Ovary (tissue), 9 donors: ENCODE results near the gene CTNND2. TPM values are rescaled to one million over a fixed set of nuclear protein-coding genes. Genes with fewer than 3 reads are reported as not detected.

Source experiments
- DNase-seq, 5 donors: peaks; one replicate each; pipeline ENCODE4 v3.0.0-alpha.2; 2019 to 2020
- H3K27ac ChIP-seq, 2 donors: fragments of 200-600 bp; one replicate each; pipeline versions ENCODE4 v1.5.1 to v1.8.0; 2019 to 2022
- H3K27me3 ChIP-seq: fragments of 200-600 bp; one replicate; pipeline ENCODE4 v1.8.0; 2022
- H3K36me3 ChIP-seq: fragments of 200-600 bp; sonication (generic); one replicate; pipeline ENCODE4 v1.5.1; 2019
- H3K4me1 ChIP-seq: one replicate; pipeline ENCODE4 v1.8.1; 2013; ENCODE audit warnings: mild to moderate bottlenecking, moderate library complexity; ENCODE audit not compliant: insufficient read depth
- H3K4me3 ChIP-seq: fragments of 200-600 bp; sonication (generic); one replicate; pipeline ENCODE4 v1.5.1; 2017
- H3K9me3 ChIP-seq, 2 donors: fragments of 200-600 bp in 1 of 2; sonication (generic) in 1 of 2; one replicate each; pipeline versions ENCODE4 v1.5.1 to v1.8.1; 2013 to 2019; ENCODE audit warnings: mild to moderate bottlenecking in 1 of 2, moderate library complexity in 1 of 2
- EP300 ChIP-seq: sonication (generic); formaldehyde crosslinking; IDR thresholded peaks from one replicate; pipeline ENCODE4 v1.6.1; 2017; ENCODE audit warnings: antibody characterized with exemption
- POLR2A ChIP-seq: fragments of 450-650 bp; IDR thresholded peaks from one replicate; pipeline ENCODE4 v1.6.1; 2017; ENCODE audit warnings: antibody characterized with exemption, mild to moderate bottlenecking, moderate library complexity
- WGBS, 3 donors: extraction: QIAGEN DNeasy Blood & Tissue Kit in 1 of 3; methylation state at CpG; one replicate each; pipeline versions ENCODE4 v1.1.5 to v1.1.7; 2013 to 2017; 5-methylcytosine and 5-hydroxymethylcytosine counted together
- intact Hi-C, 4 donors: fragments of 100-400 bp; cut with DNase I; formaldehyde crosslinking; loops; one replicate each; pipeline versions ENCODE4 v1.11.0 to v1.15.1; 2022 to 2023
- polyA plus RNA-seq, 2 donors: library from polyadenylated mRNA; stranded (reverse); fragments of 200-250 nt in 1 of 2; fragments of 350-450 nt in 1 of 2; fragmentation: Illumina TruSeq in 1 of 2; extraction: RNeasy Lipid Tissue Mini Kit (QIAGEN cat#74804) in 1 of 2; gene quantifications; one replicate each; pipeline ENCODE4 v1.2.3, GENCODE V29; 2013 to 2014
- total RNA-seq, 7 donors: library from RNA; depleted of rRNA in 2 of 7; stranded (reverse); fragments of >200 nt in 2 of 7; fragmentation: NEBNext Ultra II Directional in 3 of 7; extraction: Animal tissue kit (Norgen Biotek cat#: 25700) in 3 of 7; gene quantifications; one replicate each; pipeline versions ENCODE4 v1.1.0 to v1.2.4, GENCODE V29; 2016 to 2023
- TF ChIP-seq, protein P1 (sequence below), 3 donors: fragments of 450-650 bp in 2 of 3; fragments of 200-600 bp in 1 of 3; IDR thresholded peaks; one replicate each; pipeline versions ENCODE4 v1.5.1 to v1.8.0; 2016 to 2022; ENCODE audit warnings: antibody characterized with exemption in 3 of 3, mild to moderate bottlenecking in 1 of 3
- donor health status: DM: no; HTN: no; CAD: no; lungs with moderate emphysema.
- donor health status: DM: no; HTN: no; CAD: no.
- donor health status: Bipolar disorder and iron deficiency.
- donor health status: DM: yes; HTN: yes; CAD: no.
- donor health status: DM: no; HTN: no; CAD: no.
- donor health status: DM: yes; HTN: yes; CAD: no.

Gene CTNND2
- total and polyA plus RNA-seq, 9 donors: 0.52 to 13.2 (median 2.3) TPM

DNA sequence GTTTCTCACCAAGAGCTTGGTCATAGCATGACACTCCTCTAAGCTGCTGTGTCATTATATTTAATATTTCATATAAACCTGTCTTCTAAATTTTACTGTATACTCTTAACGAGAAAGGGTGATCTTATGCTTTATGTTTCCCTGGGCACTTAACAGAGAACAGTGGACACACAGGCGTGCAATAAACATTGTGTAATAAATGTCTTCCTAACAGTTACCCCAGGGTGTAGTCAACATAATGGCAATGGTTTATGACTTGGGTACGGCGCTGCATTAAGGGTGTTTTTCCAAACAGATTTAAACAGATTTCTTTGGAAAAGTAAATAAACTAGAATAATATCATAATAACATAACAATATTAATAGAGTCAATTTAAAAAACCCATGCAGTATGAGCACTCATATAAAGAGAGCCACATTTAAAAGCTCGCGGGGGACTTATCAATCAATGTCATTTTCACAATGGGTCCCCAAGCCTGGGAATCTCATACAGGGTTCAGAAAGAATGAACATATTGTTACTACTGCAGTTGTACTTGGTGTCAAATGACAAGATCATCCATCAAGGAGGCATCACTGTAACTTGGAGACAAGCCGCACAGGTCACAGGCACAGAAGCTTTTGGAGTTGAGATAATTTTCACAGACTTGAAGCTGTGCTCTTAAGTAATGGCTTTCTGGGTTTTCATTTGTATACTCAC lies 376.4 kb downstream of the CTNND2 start:
- TF ChIP-seq EP300: no peak
- TF ChIP-seq, protein P1, sequence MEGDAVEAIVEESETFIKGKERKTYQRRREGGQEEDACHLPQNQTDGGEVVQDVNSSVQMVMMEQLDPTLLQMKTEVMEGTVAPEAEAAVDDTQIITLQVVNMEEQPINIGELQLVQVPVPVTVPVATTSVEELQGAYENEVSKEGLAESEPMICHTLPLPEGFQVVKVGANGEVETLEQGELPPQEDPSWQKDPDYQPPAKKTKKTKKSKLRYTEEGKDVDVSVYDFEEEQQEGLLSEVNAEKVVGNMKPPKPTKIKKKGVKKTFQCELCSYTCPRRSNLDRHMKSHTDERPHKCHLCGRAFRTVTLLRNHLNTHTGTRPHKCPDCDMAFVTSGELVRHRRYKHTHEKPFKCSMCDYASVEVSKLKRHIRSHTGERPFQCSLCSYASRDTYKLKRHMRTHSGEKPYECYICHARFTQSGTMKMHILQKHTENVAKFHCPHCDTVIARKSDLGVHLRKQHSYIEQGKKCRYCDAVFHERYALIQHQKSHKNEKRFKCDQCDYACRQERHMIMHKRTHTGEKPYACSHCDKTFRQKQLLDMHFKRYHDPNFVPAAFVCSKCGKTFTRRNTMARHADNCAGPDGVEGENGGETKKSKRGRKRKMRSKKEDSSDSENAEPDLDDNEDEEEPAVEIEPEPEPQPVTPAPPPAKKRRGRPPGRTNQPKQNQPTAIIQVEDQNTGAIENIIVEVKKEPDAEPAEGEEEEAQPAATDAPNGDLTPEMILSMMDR (IDR thresholded peaks at IDR 0.05): no peak
- no peak for TF ChIP-seq POLR2A
- H3K27me3 ChIP-seq: no peaks in the 10 kb centered on the region
- no peak for DNase-seq
- intact Hi-C loops: no loop called here
- no peaks in the 10 kb centered on the region for H3K4me1 ChIP-seq
- no peaks in the 10 kb centered on the region for H3K9me3 ChIP-seq
- no peak overlapping the region for H3K27ac ChIP-seq
- H3K4me3 ChIP-seq: no peak overlapping the region
- 91 to 94% (median 91%) methylated on average over 7 of the region's 7 CpGs for WGBS, 3 donors
- no peaks in the 10 kb centered on the region for H3K36me3 ChIP-seq

DNA sequence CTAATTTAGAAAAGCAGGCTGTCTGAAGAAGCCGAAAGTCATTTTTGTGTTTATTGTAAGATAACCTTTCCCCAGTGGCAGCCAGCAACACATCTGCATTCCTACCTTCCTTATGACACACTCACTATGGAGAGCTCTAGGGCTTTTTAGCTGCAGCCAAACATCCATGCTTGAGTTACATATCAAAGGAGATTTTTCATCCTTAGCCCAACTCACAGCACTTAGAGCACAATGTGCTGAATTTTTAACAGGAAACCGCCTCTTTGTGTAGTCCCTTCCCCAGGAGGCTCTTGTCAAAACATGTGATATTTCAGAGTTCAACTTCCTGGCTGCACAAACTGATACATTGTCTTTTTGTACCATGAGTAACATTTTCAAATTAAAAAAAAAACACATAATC lies 379.2 kb downstream of the CTNND2 start:
- intact Hi-C loops: no loop called here
- H3K4me3 ChIP-seq: no peak overlapping the region
- H3K36me3 ChIP-seq: no peaks in the 10 kb centered on the region
- TF ChIP-seq, protein P1 (IDR thresholded peaks at IDR 0.05): no peak
- TF ChIP-seq POLR2A (no peak), EP300 (no peak)
- no peak overlapping the region for H3K27ac ChIP-seq
- WGBS, 3 donors: 12 to 20% (median 18%) methylated on average over 2 of the region's 2 CpGs
- no peaks in the 10 kb centered on the region for H3K4me1 ChIP-seq
- no peak for DNase-seq
- H3K27me3 ChIP-seq: no peaks in the 10 kb centered on the region
- no peaks in the 10 kb centered on the region for H3K9me3 ChIP-seq

DNA sequence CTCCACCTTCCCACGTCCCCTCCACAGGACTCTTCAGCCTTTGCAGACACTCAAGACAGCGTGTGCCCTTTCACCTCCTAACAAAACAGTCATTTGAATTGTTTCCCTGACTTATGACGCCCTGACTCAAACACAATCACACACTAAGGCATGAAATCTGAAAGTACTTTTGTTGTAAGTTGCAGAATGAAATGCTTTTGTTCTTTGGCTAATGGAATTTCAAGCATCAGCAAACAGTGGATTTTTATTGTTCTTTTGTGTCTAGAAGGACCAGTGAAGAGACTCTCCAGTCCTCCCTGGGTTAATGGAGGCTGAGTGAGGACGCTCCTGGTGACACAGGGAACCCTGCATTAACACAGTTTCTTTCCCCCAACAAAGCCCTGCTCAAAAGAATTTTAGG lies 380.1 kb downstream of the CTNND2 start:
- Histone ChIP-seq H3K4me3 (no peak overlapping the region), H3K27me3 (no peaks in the 10 kb centered on the region), H3K4me1 (no peaks in the 10 kb centered on the region), H3K27ac (no peak overlapping the region), H3K36me3 (no peaks in the 10 kb centered on the region), H3K9me3 (no peaks in the 10 kb centered on the region)
- TF ChIP-seq, protein P1 (IDR thresholded peaks at IDR 0.05): no peak
- TF ChIP-seq POLR2A: no peak
- TF ChIP-seq EP300: no peak
- 56 to 61% (median 57%) methylated on average over 4 of the region's 4 CpGs for WGBS, 3 donors
- no peak for DNase-seq
- intact Hi-C loops: no loop called here

DNA sequence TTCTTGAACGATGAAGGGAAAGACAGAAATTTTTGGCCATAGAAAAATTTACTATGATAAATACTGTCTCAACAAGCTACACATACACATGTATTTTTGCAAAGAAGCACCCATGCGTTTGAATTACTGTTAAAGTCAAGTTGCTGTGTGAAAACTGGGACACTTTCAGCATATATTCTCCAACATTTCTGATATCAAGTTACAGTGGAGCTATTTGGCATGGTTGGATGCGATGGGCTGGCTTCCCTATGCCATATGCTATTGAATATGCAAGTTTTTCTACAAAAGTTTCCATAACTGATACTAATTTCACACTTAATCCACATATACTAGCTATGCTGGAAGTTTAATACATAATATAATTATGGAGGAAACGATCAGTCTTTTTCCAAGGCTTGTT lies 381.4 kb downstream of the CTNND2 start:
- intact Hi-C loops: no loop called here
- H3K4me3 ChIP-seq: no peak overlapping the region
- 85 to 90% (median 86%) methylated on average over 4 of the region's 4 CpGs for WGBS, 3 donors

More for the DNA sequence above, 381.4 kb downstream of the CTNND2 start:
- H3K27me3 ChIP-seq: no peaks in the 10 kb centered on the region
- H3K4me1 ChIP-seq: no peaks in the 10 kb centered on the region
- H3K36me3 ChIP-seq: no peaks in the 10 kb centered on the region
- DNase-seq: no peak
- no peak for TF ChIP-seq EP300
- TF ChIP-seq, protein P1 (IDR thresholded peaks at IDR 0.05): no peak
- TF ChIP-seq POLR2A: no peak
- H3K9me3 ChIP-seq: no peaks in the 10 kb centered on the region
- no peak overlapping the region for H3K27ac ChIP-seq
